Stimulated activated CD8-positive, alpha-beta memory T cell treated with anti-CD3 and anti-CD28 coated beads, Interleukin-7, amount 100 ng/mL, for 4 hours (primary cell): ENCODE measurements around the gene FEZF2.

Experiments
- DNase-seq, 2 donors: peaks; one replicate each; pipeline ENCODE4 v3.0.0-alpha.2; 2020; ENCODE audit warnings: low read depth in 2 of 2

Gene FEZF2

DNA sequence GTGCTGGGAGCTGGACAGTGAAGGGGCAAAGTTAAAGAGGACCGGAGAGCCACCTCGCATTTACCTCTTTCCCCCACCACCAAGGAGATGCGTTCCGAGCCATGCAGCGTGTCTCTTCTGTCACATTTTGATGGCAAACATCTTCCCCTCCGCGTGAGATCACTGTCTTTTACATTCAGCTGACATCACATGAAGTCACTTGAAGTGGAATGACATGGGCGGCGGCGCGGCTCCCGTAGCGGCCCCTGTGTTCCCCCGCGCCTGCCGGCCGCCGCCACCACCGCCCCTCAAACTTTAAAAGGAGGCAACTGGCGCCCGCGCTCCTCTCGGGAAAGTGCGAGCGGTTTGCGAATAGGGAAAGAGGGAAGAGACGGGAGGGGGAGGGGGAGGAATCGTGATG is at the start of gene FEZF2:
Gene FEZF2, minus strand, starts transcription at position 336 of the 400 bp plus-strand sequence. CDS start 682 bp downstream, outside the sequence.
- no peak for DNase-seq

DNA sequence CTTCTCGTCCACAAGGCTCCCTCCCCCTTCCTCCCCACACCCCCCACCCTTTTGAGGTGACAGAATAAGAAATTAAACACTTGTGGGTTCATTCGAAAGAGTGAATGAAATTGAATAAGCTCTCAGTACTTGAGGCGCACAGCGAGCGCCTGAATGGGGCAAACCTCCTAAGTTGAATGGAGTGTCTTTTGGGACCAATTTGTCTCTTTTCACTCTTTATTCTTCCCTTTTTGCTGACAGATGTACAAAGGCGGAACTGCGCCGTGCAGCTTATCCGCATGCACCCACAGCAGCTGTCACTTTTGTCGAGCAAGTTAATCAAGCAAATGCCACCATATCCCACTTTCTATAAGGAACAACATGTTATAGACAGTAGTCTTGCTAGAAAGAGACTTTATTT is 47.9 kb upstream of the FEZF2 start:
- DNase-seq: no peak

DNA sequence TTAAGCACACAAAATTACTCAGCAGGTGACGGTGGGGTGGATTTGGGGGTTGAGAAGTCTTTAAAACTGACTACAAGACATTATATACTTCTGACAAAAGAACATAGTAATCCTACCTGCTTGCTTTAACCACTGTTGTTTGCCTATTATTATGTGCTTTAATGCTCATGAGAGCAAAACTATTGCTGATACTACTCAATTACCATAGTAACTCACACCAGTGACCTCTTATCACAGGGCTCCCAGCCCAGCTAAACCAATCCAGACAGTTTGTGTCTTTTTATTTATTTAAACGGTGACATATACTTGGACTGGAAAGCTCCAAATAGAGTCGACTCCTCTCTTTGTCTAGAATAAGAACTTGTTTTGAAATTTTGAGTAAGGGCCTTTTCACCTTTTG is 42.8 kb upstream of the FEZF2 start:
- no peak for DNase-seq

DNA sequence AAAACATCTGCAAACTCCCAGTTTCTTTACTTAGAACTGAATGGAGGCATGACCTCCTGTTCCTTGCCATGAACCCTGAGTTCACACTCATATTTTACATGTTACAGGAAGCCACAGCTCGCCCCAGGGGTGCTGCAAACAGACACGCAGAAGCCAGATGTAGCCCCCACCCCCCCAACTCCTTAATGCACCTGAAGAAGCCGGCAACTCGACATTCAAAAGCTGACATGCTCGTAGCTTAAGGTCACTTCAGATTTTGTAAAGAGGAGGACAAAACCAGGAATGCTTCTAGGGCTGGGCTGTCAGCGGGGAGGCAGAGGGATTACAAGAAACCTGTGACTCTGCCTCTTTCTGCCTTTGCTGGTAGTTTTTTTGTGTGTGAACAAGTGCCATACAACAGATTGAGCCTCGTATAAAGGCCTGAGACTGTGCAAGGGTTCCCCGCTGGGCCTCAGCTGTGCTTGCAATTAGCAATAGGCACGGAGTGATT is 42.0 kb upstream of the FEZF2 start:
- DNase-seq: no peak

DNA sequence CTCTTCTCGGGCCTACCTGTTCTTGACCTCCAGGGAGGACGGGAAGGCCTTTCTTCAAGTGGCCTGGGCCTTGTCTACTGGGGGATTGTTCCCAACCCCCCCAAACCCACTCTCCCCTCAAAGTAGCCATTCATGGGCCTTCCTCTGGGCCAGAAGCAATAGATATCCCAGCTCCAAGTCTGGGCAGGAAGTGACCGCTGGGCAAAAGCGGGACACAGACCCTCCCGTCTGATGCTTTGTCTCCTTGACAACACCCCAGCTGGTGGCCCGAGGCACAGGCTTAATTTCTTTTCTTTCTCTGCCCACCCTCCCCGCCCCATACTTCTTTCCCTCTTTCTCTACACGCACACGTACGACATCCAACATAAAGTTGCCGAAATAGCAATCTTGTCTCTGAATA is 41.4 kb upstream of the FEZF2 start:
- no peak for DNase-seq

DNA sequence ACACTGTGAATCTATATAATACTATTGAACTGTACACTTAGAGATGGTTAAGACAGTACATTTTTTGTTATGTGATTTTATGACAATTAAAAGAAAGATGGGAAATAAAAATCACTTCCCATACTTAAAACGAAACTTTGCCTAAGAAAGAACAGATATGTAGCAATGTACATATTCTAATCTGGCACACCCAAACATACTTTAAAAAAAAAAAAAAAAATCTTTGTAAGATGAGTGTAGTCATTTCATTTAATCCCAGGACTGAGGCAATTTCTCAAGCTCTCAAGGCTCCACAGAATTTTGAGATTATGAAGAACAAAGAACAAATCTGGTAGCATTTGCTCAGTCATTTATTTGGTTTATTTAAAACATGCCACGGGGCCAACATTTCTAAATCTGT is 40.3 kb upstream of the FEZF2 start:
- no peak for DNase-seq

DNA sequence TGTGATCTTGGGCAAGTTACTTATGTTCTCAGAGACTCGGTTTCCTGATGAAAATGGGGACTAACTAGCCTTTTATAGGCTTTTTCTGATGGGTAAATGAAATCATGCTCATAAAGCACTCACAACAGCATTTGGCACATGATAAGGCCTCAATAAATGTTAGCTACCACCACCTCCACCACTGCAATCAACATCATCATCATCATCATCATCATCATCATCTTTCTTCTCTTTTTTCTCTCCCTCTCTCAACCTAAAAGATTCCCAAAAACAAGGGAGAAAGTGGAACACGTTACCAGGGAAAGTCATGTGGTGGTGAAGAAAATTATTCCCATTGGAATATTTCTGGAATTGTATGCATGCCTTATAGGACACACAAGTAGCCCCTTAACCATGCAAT is 33.6 kb upstream of the FEZF2 start:
- DNase-seq: no peak

DNA sequence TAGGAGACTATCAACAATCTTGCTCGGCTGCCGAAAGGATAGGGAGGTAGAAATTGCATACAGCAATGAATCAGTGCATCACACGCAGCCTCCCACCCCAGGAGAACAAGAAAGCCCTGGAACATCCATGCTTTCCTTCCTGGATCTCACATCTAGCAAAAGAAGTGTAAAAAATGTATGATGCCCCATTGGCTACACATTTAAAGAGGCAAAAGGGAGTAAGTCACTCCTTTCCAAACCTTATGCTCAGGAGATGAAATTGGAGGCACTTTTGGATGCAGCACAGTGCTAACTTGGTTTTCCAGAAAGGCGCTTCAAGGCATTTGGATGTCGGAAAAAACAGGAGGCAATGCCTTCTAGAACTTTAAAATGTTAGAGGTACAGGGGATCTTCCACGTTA is 32.2 kb upstream of the FEZF2 start:
- no peak for DNase-seq

DNA sequence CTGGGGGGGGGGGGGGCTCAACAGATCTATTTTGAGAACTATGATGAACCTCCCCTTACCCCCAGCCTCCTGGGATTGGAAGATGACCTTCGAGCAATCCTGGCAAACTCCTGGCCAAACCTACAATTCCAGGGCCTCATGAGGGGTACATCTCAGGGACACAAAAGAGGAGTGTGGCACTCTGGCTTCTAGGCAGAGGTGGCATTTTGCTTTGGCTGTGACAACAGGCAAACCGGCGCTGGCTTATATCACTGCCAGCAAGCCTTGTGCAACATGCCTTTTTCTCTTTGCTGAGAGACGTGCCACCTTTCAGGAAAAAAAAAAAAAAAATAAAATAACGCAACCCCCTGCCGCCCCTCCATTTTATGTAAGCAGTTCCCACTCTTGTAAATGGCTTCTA is 31.8 kb upstream of the FEZF2 start:
- no peak for DNase-seq

DNA sequence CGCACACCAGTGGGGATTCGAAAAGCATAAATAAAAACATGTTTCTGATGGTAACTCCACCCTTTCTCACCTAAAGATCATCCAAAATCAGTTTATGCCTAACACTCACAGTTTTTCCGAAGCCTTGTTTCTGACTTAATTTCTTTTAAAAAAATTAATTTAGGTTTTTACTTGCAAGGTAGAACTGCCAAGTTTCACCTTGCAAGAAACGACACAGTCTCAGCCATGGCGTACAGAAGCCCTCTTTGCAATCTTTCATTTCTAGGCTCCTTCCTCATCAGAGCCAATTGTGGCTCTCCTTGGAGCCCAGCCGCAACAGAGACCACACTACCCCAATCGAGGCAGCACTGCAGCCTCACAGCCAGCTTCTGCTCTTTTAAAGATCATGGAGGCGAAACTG is 31.0 kb upstream of the FEZF2 start:
- no peak for DNase-seq

DNA sequence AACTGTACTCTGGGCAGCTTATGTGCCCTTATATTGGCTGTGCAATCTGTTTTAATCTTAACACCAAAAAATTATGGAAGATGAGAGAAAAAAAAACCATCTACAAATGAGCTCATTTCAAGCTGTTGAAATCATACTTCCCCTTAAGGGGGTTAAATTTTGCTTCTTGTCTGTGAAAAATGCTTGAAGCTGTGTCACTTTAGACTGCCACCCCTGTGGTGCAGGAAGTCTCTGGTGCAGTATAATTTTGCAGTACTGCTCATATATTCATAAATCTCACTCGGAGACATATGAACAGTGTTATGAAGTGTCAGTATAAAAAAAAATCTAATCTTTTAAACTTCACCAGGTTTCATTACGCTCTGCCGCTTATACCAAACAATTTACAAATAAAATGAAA is 30.4 kb upstream of the FEZF2 start:
- no peak for DNase-seq

DNA sequence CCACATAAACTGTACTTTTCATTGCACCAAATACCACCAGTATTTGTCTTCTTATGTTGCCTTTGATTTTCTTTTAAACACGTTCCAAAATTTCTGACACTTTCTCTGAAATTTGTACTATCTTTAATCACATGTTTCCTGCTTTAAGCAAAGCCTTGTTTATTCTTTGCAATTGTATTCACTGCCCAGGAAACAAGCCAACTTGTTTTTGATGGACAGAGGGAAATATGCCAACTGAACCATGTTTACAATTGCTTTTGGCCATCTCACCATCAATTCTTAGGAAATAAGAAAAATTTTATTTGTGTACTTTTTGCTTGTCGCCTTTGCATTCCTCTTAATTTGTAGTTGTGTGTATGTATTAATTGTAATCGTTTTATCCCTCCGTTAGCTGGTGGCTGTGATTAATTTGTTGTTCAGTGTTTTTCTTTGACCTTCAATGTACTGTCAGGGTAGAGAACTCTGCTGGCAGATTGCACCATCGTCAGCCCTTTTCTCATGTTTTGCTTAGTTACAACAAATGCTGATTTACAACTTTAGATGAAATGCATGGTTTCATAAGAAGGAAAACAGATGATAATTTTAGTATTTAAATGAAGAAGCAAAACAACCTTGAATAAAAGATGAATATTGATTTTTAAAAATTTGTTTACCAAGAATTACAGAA is 19.4 kb upstream of the FEZF2 start:
- no peak for DNase-seq

DNA sequence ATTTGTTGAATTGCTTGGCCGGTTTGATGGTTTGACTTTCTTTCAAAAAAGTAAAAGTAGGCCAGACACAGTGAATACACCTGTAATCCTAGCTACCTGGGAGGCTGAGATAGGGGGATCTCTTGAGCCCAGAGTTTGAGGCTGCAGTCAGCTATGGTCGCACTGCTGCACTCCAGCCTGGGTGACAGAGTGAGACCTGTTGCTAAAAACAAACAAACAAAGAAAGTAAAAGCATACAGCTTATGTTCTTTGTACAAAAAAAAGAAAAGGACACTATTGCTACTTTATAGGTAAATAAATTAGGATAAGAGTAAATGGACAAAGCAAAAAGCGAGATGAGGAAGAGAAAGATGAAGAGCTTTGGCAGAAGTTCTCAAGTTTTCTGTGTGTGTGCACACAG is 13.9 kb upstream of the FEZF2 start:
- no peak for DNase-seq

DNA sequence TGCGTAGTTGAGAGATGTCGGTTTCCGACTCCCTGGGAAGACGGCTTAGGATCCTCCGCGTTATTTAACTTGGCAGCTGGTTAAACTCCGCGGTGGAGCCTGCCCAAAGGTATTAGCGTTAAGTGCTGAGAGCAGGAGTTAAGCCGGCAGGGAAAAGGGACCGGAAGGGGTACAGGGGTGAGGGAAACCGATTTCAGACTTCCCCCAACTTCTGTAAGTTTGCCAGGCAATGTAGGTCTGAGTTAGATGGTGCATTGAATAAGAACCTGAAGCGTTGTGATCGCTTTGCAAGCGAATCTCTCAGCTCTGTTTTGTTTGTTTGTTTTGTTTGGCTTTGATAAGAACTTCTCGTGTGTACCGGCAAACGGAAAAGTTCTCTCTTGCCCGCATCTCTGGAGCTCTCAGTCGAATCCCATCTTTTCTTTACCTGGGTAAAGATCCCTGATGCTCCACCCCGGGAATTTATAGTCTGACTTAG is 6.0 kb upstream of the FEZF2 start:
- DNase-seq: no peak

DNA sequence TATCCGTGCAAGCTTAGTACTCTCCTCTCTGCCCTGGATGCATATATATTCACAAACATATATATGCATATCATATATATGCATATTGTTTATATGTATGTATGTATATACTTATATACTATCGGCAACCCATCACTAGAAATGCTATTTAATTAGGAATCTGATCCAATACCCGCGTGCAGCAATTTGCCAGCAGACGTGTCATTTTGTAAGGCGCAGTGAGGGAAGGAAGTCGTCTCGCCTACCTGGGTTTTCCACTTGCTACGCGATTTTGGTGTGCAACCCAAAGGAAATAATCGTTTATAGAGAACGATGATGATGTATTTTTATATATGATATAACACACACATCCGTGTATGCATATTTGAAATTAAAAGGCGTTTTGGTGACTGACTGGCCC is 5.6 kb upstream of the FEZF2 start:
- no peak for DNase-seq

DNA sequence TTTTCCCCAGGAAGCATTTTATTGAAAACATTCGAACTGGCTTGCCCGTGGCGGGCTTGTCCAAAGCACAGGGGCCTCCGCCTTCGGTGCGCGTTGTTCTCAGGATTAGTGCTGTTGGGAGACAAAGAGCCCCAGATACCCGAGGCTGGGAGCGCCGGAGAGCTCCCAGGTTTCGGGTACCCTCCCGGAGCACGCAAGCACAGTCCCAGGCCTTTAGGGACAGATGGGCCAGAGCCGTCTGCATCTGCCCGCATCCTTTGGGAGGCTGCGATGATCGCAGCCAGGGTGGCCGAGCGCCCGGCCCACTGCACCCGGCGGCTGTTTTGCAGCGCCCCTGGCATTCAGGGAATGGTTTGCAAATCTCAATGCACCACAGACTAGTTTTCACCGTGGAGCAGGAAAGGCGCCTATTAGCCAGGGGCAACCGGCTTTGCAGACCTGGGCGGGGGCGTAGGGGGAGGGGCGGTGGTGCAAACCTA is 5.0 kb upstream of the FEZF2 start:
- no peak for DNase-seq

DNA sequence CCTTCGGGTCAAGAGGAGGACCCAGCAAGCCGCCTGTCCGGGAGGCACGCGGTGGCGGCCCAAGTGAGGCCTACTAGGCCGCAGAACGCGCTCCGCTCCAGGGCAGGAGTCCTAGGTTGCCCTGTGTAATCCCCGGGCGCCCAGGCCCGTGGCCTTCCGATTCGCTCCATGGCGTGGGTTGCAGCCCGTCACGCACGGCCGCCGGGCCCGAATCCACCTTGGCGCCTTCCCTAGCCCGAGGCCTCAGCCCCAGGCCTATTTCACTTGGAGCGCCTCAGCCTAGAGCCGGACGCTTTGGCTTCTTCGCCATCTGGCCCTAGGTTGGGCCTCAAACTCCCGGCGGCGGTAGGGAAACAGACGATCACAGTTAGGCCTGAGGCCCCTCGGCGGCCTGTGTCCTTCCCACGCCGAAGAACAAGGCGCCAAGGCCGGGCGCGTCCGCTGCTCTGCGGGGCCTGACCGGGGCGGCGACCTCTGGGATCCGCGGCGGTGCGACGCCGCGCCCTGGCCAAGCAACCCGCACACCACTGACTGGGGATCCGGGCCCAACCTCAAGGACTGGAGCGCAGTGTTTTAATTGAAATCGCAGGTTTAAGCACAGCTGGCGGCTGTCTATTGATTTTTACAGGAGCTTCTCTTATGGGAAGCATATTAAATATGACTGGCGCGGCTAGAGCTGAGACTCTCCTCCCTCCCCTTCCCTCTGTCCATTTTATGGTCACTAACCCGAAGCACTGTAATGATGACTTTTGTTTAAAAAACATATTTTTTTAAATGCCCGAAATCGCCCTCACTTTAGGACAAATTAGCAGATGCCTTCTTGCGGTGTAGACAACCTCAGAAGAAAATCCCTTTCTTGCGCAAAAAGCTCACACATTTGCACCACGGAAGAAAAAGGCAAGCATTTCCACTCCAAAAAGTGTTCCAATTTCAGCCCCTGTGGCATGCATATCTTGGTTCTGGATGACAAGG is 3.8 kb upstream of the FEZF2 start:
- no peak for DNase-seq

DNA sequence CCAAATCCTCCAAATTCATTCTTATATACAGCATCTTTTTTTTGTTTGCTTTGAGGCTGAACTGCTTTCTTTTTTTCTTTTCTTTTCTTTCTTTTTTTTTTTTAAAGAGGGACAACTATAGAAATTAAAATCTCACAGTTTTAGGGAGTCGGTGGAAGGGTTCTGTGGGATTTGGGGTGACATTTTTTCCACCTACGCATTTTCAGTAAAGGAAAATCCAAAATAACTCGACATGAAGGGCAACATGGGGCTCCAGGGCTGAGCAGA is 3.0 kb upstream of the FEZF2 start:
- DNase-seq: no peak

DNA sequence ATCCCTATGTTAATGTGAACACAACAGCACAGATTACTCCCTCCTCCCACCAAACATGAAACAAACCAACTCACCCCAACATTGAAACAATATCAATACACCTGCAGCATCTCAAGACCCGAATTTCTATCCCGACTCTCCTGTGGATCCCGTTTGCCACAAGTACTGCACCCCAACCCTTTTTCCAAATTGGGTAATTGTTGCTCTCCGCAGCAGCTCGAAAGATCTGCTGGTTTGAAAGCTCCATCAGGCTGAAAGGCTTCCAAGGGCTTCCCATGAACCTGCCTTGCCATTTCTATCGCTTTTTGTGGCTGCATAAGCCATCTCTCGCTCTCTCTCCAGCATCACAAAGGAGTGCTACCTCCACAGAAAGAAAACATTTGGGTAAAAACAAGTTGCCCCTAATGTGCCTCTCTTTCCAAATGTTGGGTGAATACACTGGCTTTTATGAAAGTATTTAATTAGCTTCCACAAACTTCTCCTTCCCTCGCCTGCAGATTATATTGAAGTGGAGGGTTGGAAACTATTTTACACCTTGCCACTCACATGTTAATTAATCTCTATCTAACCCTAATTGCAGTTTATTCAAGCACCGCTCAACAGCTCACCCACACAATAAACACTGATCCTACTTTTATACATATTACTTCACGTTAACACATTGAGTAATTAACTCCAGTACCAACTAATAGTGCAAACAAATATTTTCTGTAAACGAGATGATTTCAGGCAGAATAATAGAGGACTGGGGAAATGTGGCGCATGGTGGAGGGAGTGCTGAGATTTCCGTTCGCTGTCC is 2.5 kb upstream of the FEZF2 start:
- no peak for DNase-seq

DNA sequence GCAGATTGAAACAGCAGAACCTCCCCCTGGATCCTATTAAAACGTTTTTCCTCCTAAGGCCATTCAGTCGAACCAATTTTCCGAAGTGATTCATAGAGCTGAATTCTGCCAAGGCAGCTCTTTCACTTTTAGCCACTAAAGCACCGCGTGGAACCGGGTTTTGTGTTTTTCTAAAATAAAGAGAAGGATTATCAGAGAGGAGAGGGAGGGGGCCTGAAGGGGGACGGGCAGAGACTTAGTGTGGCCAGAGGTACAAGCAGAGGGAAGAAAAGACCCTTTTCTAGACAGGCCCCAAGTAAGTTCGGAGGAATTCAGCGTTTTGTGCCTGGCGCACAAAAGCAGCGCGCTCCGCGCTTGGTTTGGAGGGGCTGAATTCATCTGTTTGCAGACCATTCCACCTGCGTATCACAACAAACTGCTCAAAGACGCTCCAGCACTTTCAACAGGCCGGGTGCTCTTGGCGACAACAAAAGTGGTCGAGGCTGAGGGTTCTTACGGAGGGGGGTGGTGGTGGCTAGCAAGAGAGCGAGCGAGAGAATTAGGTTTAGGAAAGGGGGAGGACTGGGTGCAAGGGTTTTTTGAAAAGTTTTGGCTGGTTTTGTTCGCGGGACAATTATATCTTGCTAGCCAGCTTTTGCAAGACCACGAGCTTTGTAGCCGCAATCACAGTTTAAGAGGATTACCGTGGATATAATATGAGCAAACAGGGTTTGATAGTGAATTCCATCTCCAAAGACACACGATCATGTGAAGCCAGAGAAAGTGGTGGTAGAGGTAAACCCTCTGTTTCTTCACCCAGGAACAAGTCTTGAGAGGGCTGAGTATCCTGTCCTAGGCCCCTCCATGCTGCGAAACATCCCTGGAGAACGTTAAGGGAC is 1.2 kb upstream of the FEZF2 start:
- DNase-seq: no peak

DNA sequence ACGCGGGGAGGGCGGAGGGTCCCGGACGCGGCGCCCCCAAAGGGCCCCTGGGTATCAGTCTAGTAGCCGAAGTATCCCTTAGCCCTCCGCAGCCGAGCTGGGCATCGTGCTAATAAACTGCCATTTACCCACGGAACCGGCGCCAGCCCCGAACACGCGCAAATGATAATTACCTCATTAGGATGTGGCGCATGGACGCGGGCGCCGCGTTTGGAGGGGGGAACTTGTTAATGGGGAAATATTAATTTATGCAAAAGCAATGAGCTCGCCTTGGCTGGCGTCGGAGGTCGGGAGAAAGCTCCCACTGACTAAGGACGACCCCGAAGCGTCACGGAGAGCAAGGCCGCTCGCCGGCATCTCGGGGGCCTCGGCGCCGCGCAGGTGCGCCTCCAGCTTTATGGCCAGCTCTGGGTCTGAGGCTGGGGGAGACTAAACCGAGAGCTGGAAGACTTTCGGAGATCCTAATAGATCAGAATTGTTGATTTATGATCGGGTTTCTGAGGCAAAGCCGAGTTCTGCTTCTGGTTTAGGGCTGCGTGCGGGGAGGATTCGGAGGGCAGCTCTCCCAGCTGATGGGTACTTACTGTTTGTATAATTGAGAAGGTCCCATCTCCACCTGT is 474 bp upstream of the FEZF2 start:
- no peak for DNase-seq
